Measurements from ENCODE around the gene SPON1.
"Not testable (repeated sequence)": the region's sequence is repeated elsewhere in the genome, so short reads cannot be mapped to it uniquely, and the experiment has no call there.

SPON1 gene

DNA sequence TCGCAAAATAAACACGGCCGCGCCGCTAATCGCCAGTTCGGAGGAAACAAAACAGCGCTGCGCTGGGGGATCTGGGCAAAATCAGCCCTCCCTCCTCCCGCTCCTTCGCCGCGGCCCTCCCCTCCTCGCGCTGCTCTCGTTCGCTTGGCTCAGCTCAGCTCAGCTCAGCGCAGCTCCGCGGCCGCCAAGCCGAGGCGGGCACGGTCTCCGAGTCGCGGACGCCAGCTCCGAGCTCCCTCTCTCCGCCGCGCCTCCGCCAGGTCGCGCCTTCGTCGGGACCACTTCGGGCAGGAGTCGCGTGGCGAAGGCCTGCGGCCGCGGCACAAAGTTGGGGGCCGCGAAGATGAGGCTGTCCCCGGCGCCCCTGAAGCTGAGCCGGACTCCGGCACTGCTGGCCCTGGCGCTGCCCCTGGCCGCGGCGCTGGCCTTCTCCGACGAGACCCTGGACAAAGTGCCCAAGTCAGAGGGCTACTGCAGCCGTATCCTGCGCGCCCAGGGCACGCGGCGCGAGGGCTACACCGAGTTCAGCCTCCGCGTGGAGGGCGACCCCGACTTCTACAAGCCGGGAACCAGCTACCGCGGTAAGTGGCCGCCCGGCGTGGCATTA, at the start of gene SPON1:
Gene SPON1 (plus strand): TSS at position 162 of the 607 bp plus-strand sequence. CDS start 182 bp downstream, at position 344.
- DNase-seq: peak; percentile 31

DNA sequence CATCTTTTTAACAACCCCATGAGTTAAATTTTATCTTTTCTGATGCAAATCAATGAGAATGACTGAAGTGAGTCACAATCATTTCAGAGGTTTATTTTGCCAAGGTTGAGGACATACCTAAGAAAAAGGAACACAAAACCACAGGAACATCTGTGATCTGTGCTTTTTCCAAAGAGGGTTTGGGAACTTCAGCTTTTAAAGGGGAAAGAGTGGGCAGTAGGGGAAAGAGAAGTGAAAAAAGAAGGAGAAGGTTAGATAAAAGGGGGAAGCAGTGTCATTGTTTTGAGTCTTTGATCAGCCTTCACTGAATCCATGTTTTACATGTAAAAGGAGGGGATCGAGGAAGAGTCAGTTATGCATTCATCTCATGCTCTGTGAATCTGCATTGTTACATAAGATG, 45.3 kb upstream of the SPON1 start:
- no peak for DNase-seq

DNA sequence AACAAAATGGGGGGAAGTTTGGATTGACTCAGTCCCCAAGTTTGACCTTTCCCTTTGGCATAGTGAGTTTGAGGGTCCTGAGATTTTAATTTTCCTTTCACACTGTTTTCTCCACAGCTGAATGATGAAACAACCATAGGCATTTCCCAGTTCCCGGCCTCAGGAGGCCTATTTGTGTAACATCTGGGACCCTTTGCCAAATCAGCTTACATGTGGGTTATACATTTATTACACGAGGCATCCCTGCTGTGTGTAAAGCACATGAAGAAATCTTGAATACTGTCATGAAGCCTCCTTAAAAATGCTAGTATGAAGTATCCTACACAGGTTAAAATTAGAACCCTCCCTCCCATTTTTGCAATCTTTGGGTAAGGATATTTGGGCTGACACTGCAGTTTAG, 44.6 kb upstream of the SPON1 start:
- DNase-seq: no peak

DNA sequence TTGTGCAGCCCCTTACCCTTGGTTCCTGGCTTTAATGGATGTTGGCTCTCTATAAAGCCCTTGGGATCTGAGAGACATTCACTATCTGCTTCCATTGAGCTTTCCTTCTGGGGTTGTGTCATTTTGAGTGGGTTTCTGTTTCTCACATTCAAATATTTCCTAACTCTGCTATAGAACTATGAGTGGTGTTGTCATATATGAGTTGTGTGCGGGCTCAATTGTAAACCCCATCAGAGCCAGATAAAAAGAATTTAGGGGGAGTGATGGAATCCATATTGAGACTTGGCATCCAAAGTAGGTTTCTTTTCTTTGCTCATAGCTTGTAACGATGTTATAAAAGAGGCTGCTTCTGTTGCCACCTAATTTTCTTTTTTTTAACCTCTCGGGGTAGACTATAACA, 41.8 kb upstream of the SPON1 start:
- no peak for DNase-seq

DNA sequence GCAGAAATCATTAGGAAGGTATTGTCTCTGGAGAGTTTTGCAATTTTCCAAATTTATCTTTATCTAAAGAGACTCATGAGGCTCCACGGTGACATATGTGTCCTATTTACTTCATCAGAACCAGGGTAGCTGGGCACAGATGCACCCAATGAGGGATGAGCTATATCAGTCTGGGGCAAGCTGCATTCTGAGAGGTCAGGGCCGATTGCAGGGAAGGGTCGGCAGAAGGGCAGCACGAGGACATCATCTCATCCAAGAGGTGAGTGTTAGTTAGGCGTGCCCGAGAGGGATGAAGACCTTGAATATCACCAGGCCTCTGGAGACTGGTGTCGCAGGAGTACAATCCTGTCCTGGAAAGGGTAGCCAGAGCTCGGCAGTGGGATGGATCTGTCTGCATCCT, 41.0 kb upstream of the SPON1 start:
- no peak for DNase-seq

DNA sequence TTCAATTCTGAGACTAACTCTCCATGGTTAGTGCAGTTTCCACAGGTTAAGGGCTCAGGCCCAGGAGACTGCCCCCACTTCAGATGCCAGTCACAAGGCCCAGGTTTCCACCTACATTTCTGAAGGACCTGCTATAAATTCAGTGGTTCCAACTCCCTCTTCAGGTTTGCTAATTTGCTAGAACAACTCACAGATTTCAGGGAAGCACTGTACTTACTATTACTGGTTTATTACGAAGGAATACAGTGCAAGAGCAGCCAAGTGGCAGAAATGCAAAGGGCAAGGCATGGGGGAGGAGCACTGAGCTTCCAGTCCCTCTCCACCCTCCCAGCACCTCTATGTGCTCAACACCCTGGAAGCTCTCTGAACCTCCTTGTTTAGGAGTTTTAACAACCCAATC, 39.3 kb upstream of the SPON1 start:
- DNase-seq: no peak

DNA sequence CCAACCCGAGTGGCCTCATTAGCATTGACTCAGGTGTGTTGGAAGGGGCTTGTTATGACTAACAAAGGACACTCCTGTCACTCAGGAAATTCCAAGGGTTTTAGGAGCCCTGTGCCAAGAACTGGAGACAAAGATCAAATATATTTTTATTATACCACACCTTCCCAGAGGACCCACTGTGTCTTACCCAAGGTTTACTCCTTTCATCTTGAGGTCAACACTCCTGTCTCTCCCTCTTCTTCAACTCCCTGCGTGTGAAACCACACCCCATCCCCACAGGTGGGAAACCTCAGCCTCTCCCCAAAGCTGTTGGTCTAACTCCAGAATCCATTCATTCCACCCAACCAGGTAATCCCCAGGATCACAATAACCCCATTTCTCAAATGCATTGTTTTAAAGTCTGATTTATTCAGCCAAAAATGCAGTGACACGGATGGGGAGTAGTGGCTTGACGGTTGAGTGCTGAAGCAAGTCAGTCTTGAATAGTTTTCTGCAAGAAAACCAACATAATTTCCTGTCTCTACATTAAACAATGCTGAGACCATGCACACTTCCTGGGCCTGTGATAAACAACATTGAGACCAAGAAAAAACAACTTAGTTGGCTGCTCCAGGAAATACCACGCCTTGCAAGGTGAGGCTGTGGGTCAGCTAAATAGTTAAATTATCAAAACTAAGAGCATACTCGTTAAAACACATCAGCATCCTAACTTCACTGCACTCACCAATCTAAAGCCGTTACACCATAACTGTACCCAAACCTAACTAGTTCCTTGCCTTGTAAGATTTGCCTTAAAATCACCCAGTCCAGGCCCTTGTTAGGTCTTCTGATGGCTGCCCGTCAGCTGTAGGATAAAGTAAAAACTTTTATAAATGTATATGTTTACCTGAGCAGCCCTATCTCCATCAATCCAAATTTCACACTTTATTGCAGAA, 38.5 kb upstream of the SPON1 start:
- no peak for DNase-seq

DNA sequence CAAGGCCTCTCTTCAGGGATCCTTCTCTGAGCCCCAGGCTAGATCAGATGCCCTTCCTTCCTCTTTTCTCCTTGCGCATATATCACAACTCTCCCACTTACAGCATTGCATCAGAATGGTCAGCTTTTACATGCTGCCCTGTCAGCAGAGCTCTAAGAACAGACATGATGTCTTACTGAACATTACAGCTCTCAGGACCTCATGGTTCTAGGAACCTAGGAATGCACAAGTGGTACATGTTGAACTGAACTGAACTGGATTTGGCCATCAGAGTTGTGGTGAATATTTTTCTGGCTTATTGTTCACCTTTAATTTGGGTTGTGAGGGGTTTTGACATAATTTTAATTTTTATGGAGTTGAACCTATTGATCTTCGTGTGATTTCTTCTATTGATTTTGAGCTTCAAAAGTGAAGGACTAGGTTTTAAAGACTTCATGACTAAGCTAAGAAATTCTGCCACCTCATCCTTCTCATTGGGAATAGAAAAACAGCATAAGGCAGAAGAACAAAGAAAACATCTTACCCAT, 37.7 kb upstream of the SPON1 start:
- no peak for DNase-seq

DNA sequence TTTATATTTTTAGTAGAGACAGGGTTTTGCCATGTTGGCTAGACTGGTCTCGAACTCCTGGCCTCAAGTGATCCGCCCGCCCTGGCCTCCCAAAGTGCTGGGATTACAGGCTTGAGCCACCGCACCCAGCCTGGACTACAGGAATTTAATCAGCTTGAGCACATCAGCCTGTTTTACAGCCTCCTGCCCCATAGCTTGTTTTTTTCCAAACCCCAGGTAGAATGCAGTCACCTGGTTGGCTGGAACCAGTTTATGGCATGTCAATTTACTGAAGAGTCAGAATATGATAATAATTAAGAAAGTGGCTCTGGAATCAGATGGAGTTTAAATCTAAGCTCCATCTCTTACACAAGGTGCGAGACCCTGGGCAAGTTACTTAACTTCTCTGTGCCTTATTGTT, 36.2 kb upstream of the SPON1 start:
- DNase-seq: not testable (repeated sequence)

DNA sequence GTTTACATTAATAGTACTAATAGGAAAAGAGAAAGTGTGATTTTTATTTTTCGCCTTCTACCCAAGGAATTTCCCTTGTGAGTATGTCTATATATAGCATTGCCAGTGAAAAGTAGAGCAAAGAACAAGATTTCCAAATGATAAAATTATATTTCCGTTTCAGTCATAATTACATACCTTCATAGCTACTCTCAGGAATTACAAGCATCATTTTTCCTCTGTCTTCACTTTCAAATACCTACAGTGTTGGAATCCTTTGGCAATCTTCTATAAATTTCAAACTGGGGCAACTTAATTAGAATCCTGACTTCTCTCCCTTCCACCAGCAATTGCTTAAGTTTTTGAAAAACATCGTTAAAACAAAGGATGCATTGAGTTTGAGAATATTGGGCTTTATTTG, 35.5 kb upstream of the SPON1 start:
- DNase-seq: no peak

DNA sequence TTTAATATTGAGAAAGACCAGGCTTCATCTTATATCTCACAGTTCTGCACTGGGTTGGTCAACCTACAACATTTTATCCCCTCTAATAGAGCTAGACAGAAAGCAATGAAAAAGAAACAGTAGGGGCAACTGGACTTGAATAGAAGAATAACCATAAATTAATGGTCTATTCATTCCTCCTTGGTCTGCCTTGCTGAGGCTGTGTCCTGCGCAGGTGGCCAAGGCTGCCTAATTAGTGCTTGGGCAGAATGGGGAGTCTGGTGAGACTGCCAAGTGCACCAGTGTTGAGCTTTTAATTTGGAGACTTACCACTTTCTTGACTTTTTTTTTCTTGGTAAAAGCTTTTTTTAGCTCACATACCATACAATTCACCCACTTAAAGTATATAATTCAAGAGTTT, 35.0 kb upstream of the SPON1 start:
- DNase-seq: no peak

DNA sequence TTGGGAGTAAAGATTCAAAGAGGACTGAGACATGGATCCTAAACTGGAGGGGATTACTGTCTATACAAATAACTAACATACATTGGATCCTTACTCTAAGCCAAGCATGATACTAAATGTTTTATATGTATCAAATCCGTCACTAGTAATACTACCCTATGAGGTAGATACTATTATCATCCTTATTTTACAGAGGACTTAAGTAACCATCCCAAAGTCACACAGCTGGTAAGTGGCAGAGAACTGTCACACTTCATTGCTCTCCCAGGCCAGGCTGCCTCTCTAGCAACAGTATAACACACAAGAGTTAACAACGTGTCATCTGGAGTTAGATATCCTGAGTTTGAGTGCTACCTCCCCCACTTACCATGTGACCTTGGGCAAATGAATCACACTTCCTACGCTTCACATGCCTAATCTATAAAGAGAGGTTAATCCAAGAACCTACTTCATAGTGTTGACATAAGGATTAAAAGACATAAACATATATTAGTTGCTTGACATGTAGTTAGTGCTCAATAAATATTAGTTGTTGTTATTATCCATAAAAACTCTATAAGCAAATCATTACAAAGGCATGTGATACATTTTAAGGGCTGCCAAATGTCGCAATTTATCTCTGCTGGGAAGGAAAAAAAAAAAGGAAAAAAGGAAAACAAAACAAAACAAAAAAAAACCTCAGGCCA, 33.8 kb upstream of the SPON1 start:
- no peak for DNase-seq

DNA sequence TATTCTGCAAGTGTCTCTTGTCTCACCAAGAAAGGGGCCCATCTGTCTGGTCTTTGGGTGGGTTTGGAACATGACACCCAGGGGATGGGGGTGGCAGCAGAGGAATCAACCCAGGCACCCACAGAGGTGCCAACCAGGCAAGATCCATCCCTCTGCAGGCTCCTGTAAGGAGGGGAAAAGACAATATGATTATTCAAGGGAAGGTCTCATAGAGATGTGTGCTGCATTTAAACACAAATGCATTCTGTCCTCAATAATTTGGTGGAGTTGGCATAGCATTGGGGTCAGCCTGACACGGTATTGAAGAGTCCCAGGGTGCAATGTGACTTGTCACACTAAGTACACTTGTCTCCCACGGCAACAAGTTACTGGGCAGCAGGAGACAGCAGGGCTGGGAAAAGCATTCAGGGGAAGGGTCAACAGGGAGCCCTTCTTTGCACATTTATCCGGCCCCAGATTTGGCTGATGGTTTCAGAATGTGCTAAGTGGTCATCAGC, 33.1 kb upstream of the SPON1 start:
- DNase-seq: no peak

DNA sequence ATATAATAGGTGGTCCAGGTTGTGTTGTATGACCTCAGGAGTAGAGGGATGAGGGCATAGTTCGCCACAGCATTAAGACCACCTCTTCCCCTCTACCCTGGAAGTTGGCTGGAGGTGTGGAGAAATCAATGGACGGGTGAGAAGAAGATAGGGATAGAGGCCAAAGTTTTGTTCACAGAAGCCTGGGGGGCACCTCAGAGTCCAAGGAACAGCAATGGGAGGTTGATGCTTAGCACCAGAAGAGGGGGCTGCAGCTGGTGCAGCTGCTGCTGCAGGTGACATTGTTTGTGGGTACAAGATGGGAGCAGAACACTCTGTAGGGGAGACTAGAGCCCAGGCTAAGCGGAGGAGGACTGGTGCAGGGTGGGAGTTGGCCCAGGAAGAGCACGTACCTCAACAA, 31.2 kb upstream of the SPON1 start:
- no peak for DNase-seq

DNA sequence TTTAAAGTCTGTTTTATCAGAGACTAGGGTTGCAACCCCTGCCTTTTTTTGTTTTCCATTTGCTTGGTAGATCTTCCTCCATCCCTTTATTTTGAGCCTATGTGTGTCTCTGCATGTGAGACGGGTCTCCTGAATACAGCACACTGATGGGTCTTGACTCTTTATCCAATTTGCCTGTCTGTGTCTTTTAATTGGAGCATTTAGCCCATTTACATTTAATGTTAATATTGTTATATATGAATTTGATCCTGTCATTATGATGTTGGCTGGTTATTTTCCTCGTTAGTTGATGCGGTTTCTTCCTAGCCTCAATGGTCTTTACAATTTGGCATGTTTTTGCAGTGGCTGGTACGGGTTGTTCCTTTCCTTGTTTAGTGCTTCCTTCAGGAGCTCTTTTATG, 25.4 kb upstream of the SPON1 start:
- DNase-seq: not testable (repeated sequence)

DNA sequence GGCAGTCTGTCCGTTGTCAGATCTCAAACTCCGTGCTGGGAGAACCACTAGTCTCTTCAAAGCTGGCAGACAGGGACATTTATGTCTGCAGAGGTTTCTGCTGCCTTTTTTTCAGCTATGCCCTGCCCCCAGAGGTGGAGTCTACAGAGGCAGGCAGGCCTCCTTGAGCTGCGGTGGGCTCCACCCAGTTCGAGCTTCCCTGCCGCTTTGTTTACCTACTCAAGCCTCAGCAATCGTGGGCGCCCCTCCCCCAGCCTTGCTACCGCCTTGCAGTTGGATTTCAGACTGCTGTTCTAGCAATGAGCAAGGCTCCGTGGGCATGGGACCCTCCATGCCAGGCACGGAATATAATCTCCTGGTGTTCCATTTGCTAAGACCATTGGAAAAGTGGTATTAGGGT, 23.7 kb upstream of the SPON1 start:
- DNase-seq: not testable (repeated sequence)

DNA sequence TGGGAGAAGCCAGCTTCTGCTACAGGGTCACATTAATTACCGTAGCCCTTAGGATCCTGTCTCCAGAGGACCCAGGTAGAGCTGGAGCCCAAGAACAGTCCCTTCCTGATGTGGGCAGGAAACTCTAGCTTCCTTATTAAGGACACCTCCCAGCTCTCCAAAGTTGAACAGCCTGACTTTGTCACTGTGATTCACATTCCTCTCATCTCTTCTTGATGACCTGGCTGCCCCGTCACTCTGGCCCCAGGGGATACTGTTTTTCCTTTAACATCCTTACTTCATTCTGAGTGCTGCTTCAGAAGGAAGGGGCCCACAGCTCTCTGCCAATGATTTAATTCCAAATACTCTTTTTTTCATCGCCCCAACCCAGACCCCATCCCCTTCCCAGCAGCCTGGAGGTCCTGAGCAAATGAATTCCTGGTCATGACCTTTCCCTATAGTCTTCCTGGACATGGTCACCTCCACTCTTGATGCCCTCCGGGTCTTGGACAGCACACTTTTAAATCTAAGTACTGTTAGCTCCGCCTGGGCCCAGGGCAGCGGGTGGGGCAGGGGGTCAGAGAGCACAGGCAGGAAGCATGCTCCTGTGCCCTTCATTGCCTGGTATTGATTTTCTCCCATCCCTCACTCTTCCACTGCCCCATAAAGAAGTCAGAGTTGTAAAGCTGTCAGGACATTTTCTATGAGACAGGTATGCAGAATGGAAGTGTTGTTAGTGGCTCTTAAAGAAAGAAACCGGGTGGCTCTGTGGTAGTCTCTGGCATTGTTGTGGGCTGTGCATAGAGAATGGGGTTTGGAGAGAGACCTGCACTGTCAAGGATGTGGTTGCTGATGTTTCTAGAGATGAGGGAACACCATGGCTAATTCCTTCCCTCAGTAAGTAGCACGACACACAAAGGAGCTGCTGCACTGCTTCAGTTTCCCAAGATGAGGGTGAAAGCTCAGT, 22.3 kb upstream of the SPON1 start:
- no peak for DNase-seq

DNA sequence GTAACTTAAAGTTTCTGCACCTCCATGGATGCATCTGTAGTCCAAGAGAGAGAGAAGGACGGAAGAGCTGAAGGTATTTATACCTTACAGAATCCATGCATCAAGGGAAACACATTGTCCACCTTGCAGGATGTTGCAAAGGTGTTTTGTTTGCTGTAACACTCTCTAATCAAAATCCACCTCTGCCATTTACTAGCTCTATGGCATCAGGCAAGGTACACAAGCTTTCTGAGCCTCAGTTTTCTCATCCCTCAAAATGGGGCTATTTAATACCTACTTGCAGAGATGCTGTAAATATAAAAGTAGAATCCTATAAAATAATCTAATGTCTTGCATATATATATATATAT, 21.6 kb upstream of the SPON1 start:
- DNase-seq: no peak

DNA sequence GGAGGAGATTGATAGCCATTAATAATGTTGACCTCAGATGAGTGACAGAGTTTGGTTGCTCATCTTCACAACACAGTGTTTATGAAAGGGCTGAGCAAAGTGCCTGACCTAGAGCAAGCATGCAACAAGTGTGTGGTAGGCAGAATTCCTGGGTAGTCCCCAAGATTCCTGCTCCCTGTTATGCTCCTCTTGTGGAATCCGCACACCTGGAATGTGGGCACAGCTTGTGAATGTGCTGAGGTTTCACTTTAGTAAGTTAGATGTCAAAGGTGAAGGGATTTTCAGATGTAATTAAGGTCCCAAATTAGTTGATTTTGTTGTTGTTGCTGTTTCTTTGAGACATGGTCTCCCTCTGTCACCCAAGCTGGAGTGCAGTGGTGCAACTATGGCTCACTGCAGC, 20.7 kb upstream of the SPON1 start:
- DNase-seq: no peak

DNA sequence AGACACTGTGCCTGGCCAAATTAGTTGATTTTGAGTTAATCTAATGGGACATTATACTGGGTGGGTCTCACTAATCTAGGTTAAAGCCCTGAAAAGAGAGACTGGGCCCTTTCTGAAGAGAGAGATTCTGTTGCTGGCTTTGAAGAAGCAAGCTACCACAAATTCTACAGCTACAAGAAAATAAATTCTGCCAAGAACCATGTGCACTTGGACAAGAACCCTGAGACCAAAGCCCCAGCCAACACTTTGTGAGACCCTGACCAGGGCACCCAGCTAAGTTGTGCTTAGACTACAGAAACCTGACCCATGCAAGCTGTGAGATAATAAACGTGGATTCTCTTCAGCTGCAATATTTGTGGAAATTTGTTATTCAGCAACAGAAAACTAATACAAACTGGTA, 20.1 kb upstream of the SPON1 start:
- DNase-seq: no peak

DNA sequence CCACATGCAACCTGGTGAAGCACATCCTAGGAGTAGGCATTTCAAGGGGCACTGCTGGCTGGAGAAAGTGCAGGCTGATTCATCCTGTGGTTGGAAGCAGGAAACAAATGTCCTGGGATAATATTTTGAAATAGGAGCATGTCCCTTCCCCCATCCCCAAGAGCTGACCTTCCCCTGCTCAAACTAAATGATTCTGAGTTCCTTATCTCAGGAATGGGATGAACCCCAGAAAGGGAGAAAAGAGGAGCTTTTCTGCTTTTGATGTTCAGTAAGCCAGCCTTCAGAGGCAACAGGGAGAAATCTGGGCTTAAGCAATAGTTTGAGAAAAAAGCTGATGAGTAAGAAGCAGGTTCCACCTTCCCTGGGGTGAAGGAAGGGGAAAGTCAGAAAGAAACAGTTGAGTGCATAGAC, 19.5 kb upstream of the SPON1 start:
- no peak for DNase-seq

DNA sequence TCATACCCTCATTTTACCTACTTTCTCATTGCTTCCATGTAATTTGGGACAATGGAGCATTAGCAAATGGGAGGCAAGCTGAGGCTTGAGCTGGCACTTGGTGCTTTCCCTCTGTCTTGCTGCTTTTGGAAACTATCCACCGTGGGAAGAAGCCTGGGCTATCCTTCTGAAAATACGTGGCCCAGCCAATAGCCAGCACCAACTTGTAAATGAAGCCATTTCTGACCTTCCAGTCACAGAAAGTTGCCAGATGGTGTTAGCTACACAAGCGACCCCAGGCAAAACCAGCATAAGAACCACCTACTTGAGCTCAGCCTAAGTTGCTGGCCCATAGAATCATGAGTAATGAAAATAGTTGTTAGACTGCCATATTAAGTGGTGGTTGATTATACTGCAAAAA, 18.5 kb upstream of the SPON1 start:
- no peak for DNase-seq
